OCI-LY1 (cell line): ENCODE results near the gene ZNF18.

Experiments used
- H2AFZ ChIP-seq: fragments of 200-600 bp; sonication (generic), shearing (Covaris generic); 2 replicates; pipeline ENCODE4 v1.6.0; 2014; ENCODE audit warnings: antibody characterized with exemption, mild to moderate bottlenecking, low read length
- H3F3A ChIP-seq: fragments of 200-600 bp; sonication (generic), shearing (Covaris generic); 2 replicates; pipeline ENCODE4 v1.6.0; 2014; ENCODE audit warnings: mild to moderate bottlenecking, antibody characterized with exemption, low read length, moderate library complexity; ENCODE audit not compliant: insufficient read depth
- H3K27ac ChIP-seq: fragments of 200-600 bp; sonication (generic); 2 replicates; pipeline ENCODE4 v1.5.1; 2014; ENCODE audit warnings: low read length, mixed run types, mild to moderate bottlenecking, low read depth; ENCODE audit not compliant: poor library complexity, severe bottlenecking
- H3K27me3 ChIP-seq: fragments of 200-600 bp; sonication (generic); 2 replicates; pipeline ENCODE4 v1.6.0; 2014; ENCODE audit warnings: antibody characterized with exemption, mild to moderate bottlenecking, low read length, moderate library complexity; ENCODE audit not compliant: insufficient read depth
- H3K36me3 ChIP-seq: fragments of 200-600 bp; sonication (generic); 2 replicates; pipeline ENCODE4 v1.6.1; 2014; ENCODE audit warnings: mild to moderate bottlenecking, antibody characterized with exemption, low read length, moderate library complexity, mixed read lengths; ENCODE audit not compliant: insufficient read depth
- H3K4me1 ChIP-seq: fragments of 200-600 bp; sonication (generic); 2 replicates; pipeline ENCODE4 v1.5.1; 2014; ENCODE audit warnings: mild to moderate bottlenecking, low read length, moderate library complexity; ENCODE audit not compliant: insufficient read depth, severe bottlenecking
- H3K4me2 ChIP-seq: fragments of 200-600 bp; sonication (generic), shearing (Covaris generic); 2 replicates; pipeline ENCODE4 v1.6.1; 2014; ENCODE audit warnings: low read length
- H3K4me3 ChIP-seq: fragments of 200-600 bp; sonication (generic); 2 replicates; pipeline ENCODE4 v1.5.1; 2014; ENCODE audit warnings: low read length, low read depth, mild to moderate bottlenecking, mixed read lengths; ENCODE audit not compliant: poor library complexity, severe bottlenecking
- H3K79me2 ChIP-seq: fragments of 200-600 bp; shearing (Covaris generic); 2 replicates; pipeline ENCODE4 v1.6.1; 2016; ENCODE audit warnings: mixed run types, low read length, mixed read lengths; ENCODE audit not compliant: insufficient read depth
- H3K9ac ChIP-seq: fragments of 200-600 bp; sonication (generic), shearing (Covaris generic); 2 replicates; pipeline ENCODE4 v1.6.1; 2014; ENCODE audit warnings: mild to moderate bottlenecking, low read length, mixed read lengths
- H3K9me2 ChIP-seq: fragments of 200-600 bp; sonication (generic), shearing (Covaris generic); 2 replicates; pipeline ENCODE4 v1.6.1; 2014; ENCODE audit warnings: low read depth, mild to moderate bottlenecking, low read length, mixed read lengths
- H3K9me3 ChIP-seq: fragments of 200-600 bp; shearing (Covaris generic); 2 replicates; pipeline ENCODE4 v1.6.1; 2014; ENCODE audit warnings: low read length, mixed read lengths
- H4K20me1 ChIP-seq: fragments of 200-600 bp; sonication (generic), shearing (Covaris generic); 2 replicates; pipeline ENCODE4 v1.6.0; 2016; ENCODE audit warnings: mild to moderate bottlenecking, low read length; ENCODE audit not compliant: insufficient read depth
- CTCF ChIP-seq: fragments of 200-600 bp; sonication (generic), shearing (Covaris generic); IDR thresholded peaks from 2 replicates; pipeline ENCODE4 v1.5.1; 2017; ENCODE audit warnings: mild to moderate bottlenecking, antibody characterized with exemption, low read length, moderate library complexity, mixed read lengths
- EZH2 ChIP-seq: fragments of 200-600 bp; sonication (generic), shearing (Covaris generic); IDR thresholded peaks from 2 replicates; pipeline ENCODE4 v1.8.0; 2017; ENCODE audit warnings: borderline replicate concordance, mixed run types, mild to moderate bottlenecking, antibody characterized with exemption, low read length, moderate library complexity, mixed read lengths

ZNF18 gene

GRCh38 chr17:11997147-11997971, at the start of gene ZNF18:
Gene ZNF18 (minus strand): TSS chr17:11997475. CDS start chr17:11992829, 4,646 bp downstream.
- H3K79me2 ChIP-seq: no peaks in the 10 kb centered on the region
- H3K36me3 ChIP-seq: peaks cover 1% of the 10 kb centered on the region; the same call in 1 of the 2 replicates
- H3K4me2 ChIP-seq: peak within 1 kb of the TSS; percentile 97
- H3K4me3 ChIP-seq: peak within 1 kb of the TSS; percentile 94
- TF ChIP-seq CTCF: peak; percentile 4; the same call in 1 of the 2 replicates
- no peak for TF ChIP-seq EZH2
- H3K27ac ChIP-seq: peak within 1 kb of the TSS; percentile 28
- H4K20me1 ChIP-seq: no peaks in the 10 kb centered on the region
- no peaks in the 10 kb centered on the region for H3K9me3 ChIP-seq
- no peaks in the 10 kb centered on the region for H3F3A ChIP-seq
- H2AFZ ChIP-seq: peak within 1 kb of the TSS; percentile 58
- peaks cover 14% of the 10 kb centered on the region for H3K4me1 ChIP-seq
- no peaks in the 10 kb centered on the region for H3K9me2 ChIP-seq
- H3K9ac ChIP-seq: peak within 1 kb of the TSS; percentile 92
- H3K27me3 ChIP-seq: no peaks in the 10 kb centered on the region

GRCh38 chr17:12046786-12047185, 49.5 kb upstream of the ZNF18 start:
- H3K27me3 ChIP-seq: no peaks in the 10 kb centered on the region
- H3K9me2 ChIP-seq: no peaks in the 10 kb centered on the region
- H3K4me2 ChIP-seq: no peak overlapping the region
- no peaks in the 10 kb centered on the region for H3K4me1 ChIP-seq
- H3K9ac ChIP-seq: no peak overlapping the region
- H3F3A ChIP-seq: no peaks in the 10 kb centered on the region
- 0 out of 2 replicates have a peak, but pooled peaks cover 2% of the 10 kb centered on the region for H4K20me1 ChIP-seq
- H2AFZ ChIP-seq: no peak overlapping the region
- H3K79me2 ChIP-seq: peaks cover 40% of the 10 kb centered on the region
- no peak overlapping the region for H3K4me3 ChIP-seq
- H3K27ac ChIP-seq: no peak overlapping the region
- TF ChIP-seq EZH2 (no peak), CTCF (no peak)
- no peaks in the 10 kb centered on the region for H3K9me3 ChIP-seq
- no peaks in the 10 kb centered on the region for H3K36me3 ChIP-seq

GRCh38 chr17:12043702-12044101, 46.4 kb upstream of the ZNF18 start:
- peaks cover 35% of the 10 kb centered on the region for H3K79me2 ChIP-seq
- H3K9me2 ChIP-seq: no peaks in the 10 kb centered on the region
- no peaks in the 10 kb centered on the region for H3K4me1 ChIP-seq
- TF ChIP-seq CTCF (no peak), EZH2 (no peak)
- H3K4me3 ChIP-seq: no peak overlapping the region
- no peak overlapping the region for H3K27ac ChIP-seq
- no peaks in the 10 kb centered on the region for H3K27me3 ChIP-seq
- H4K20me1 ChIP-seq: no peaks in the 10 kb centered on the region
- H3K36me3 ChIP-seq: no peaks in the 10 kb centered on the region
- H3K9me3 ChIP-seq: no peaks in the 10 kb centered on the region
- H3F3A ChIP-seq: no peaks in the 10 kb centered on the region
- no peak overlapping the region for H3K4me2 ChIP-seq
- H2AFZ ChIP-seq: no peak overlapping the region
- no peak overlapping the region for H3K9ac ChIP-seq
